Breast epithelium (tissue), 3 donors: ENCODE data around the gene MADCAM1.

Experiments
- POLR2A ChIP-seq: fragments of 450-650 bp; IDR thresholded peaks from one replicate; pipeline ENCODE4 v1.6.1; 2016; ENCODE audit warnings: antibody characterized with exemption, mild to moderate bottlenecking, moderate library complexity
- POLR2AphosphoS5 ChIP-seq, 3 donors: sonication (generic); formaldehyde crosslinking; IDR thresholded peaks; one replicate each; pipeline ENCODE4 v1.6.1; 2017; ENCODE audit warnings: antibody characterized with exemption in 3 of 3

DNA sequence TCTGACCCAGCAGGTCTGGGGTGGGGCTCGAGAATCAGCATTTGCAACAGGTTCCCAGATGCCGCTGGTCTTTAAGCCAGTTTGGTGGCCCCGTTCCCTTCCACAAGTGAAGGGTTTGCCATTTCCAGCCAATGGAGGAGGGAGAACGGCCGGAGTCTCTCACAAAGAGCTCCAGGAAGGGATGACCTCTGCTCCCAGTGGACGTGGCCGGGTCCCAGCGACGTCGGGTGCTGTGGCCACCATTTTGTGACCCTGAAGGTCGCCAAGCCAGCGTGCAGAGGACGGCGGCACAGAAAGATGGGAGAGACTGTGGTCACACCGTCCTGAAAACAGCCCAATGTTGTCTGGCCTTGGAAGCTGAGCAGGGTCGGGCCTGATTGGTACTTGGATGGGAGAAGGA, 43.5 kb upstream of the MADCAM1 start:
- TF ChIP-seq POLR2AphosphoS5 (IDR thresholded peaks at IDR 0.05) (no peak), POLR2A (no peak)
